Body of pancreas (tissue), 4 donors: ENCODE measurements around the gene FKBP10. TPM values are rescaled to one million over a fixed set of nuclear protein-coding genes. Genes with fewer than 3 reads are reported as not detected.

ENCODE experiments used
- ATAC-seq: fragments of 150-250 bp; one replicate; pipeline ENCODE4 v1.9.1; 2016
- DNase-seq, 4 donors: peaks; one replicate each; pipeline ENCODE4 v3.0.0-alpha.2; 2019
- H3K27ac ChIP-seq, 4 donors: fragments of 200-600 bp; sonication (generic); 1 replicate in 3 of 4; 2 replicates in 1 of 4; pipeline versions ENCODE4 v1.5.1 to v1.6.1; 2016 to 2019; ENCODE audit warnings: mild to moderate bottlenecking in 1 of 4, mixed read lengths in 1 of 4, moderate library complexity in 1 of 4
- H3K27me3 ChIP-seq, 2 donors: fragments of 200-600 bp; sonication (generic); one replicate each; pipeline ENCODE4 v1.6.0; 2016; ENCODE audit warnings: mild to moderate bottlenecking in 1 of 2
- H3K36me3 ChIP-seq, 2 donors: fragments of 200-600 bp; sonication (generic); replicated peaks in 1 of 2; 2 replicates each; pipeline ENCODE4 v1.5.1; 2016; ENCODE audit warnings: low read depth in 2 of 2; ENCODE audit not compliant: insufficient read depth in 1 of 2
- H3K4me1 ChIP-seq: fragments of 200-600 bp; sonication (generic); one replicate; pipeline ENCODE4 v1.6.0; 2016
- H3K4me3 ChIP-seq, 2 donors: fragments of 200-600 bp; sonication (generic); 1 replicate in 1 of 2; 2 replicates in 1 of 2; pipeline ENCODE4 v1.5.1; 2016 to 2019
- H3K9me3 ChIP-seq, 3 donors: fragments of 200-600 bp; sonication (generic); 1 replicate in 2 of 3; 2 replicates in 1 of 3; pipeline ENCODE4 v1.5.1; 2016
- CTCF ChIP-seq, 7 experiments: fragments of 450-650 bp in 4 of 7; fragments of 200-600 bp in 3 of 7; sonication (generic) in 3 of 7; IDR thresholded peaks; one replicate each; pipeline ENCODE4 v1.5.1; 2016 to 2019; ENCODE audit warnings: antibody characterized with exemption in 7 of 7
- POLR2A ChIP-seq, 3 donors: fragments of 450-650 bp; IDR thresholded peaks; one replicate each; pipeline ENCODE4 v1.6.1; 2016; ENCODE audit warnings: antibody characterized with exemption in 3 of 3, mild to moderate bottlenecking in 2 of 3
- whole genome bisulfite sequencing, 2 donors: methylation state at CpG; one replicate each; pipeline ENCODE4 v1.1.5; 2017; 5-methylcytosine and 5-hydroxymethylcytosine counted together
- intact Hi-C: fragments of 100-400 bp; cut with DNase I; formaldehyde crosslinking; loops from one replicate; pipeline ENCODE4 v1.15.1; 2023
- total RNA-seq, 2 donors: library from RNA; depleted of rRNA; stranded (reverse); fragments of >200 nt; gene quantifications; one replicate each; pipeline ENCODE4 v1.1.0, GENCODE V29; 2016

Gene FKBP10
- total RNA-seq, 2 donors from 2014 or later, result 22.3 to 33.6 TPM

GRCh38 chr17:41793784-41794539, 18.8 kb upstream of the FKBP10 start:
- H3K27me3 ChIP-seq, result no peaks in the 10 kb centered on the region
- intact Hi-C loops, result no loop called here
- WGBS, 2 donors, result 69 to 75% methylated on average over 14 of the region's 14 CpGs
- peak overlapping the region; percentile 52 to 85 (median 78) for H3K27ac ChIP-seq
- no peaks in the 10 kb centered on the region for H3K36me3 ChIP-seq
- ATAC-seq (peak; percentile 23), DNase-seq (no peak)
- H3K4me1 ChIP-seq, result peaks cover 20% of the 10 kb centered on the region
- H3K9me3 ChIP-seq, result no peaks in the 10 kb centered on the region
- TF ChIP-seq POLR2A (IDR thresholded peaks at IDR 0.05), result no peak
- no peak for TF ChIP-seq CTCF (IDR thresholded peaks at IDR 0.05)
- no peak overlapping the region for H3K4me3 ChIP-seq

GRCh38 chr17:41794540-41794975, 18.2 kb upstream of the FKBP10 start:
- H3K4me3 ChIP-seq, result no peak overlapping the region
- H3K27me3 ChIP-seq, result no peaks in the 10 kb centered on the region
- no peak for ATAC-seq
- no peaks in the 10 kb centered on the region for H3K36me3 ChIP-seq
- no peak for TF ChIP-seq POLR2A (IDR thresholded peaks at IDR 0.05)
- TF ChIP-seq CTCF (IDR thresholded peaks at IDR 0.05), result no peak
- peaks cover 20% of the 10 kb centered on the region for H3K4me1 ChIP-seq
- intact Hi-C loops, result no loop called here
- no peaks in the 10 kb centered on the region for H3K9me3 ChIP-seq
- DNase-seq, result no peak
- 95 to 97% methylated on average over 5 of the region's 5 CpGs for WGBS, 2 donors
- H3K27ac ChIP-seq, result peak overlapping the region in 3 of 4 donors; percentile 2 to 85 (median 79)

GRCh38 chr17:41796121-41796895, 16.5 kb upstream of the FKBP10 start:
- Histone ChIP-seq H3K4me3 (no peak overlapping the region), H3K36me3 (no peaks in the 10 kb centered on the region), H3K27me3 (no peaks in the 10 kb centered on the region), H3K4me1 (peaks cover 27% of the 10 kb centered on the region), H3K9me3 (no peaks in the 10 kb centered on the region), H3K27ac (no peak overlapping the region)
- ATAC-seq (no peak), DNase-seq (no peak)
- TF ChIP-seq CTCF (IDR thresholded peaks at IDR 0.05) (no peak), POLR2A (IDR thresholded peaks at IDR 0.05) (no peak)
- intact Hi-C loops, result no loop called here
- WGBS, 2 donors, result 83 to 84% methylated on average over 8 to 10 of the region's 10 CpGs

GRCh38 chr17:41797377-41797776, 15.4 kb upstream of the FKBP10 start:
- H3K36me3 ChIP-seq, result no peaks in the 10 kb centered on the region
- no peak overlapping the region for H3K4me3 ChIP-seq
- DNase-seq, result no peak
- TF ChIP-seq POLR2A (IDR thresholded peaks at IDR 0.05) (no peak), CTCF (IDR thresholded peaks at IDR 0.05) (no peak)
- H3K27me3 ChIP-seq, result no peaks in the 10 kb centered on the region
- 77 to 100% methylated on average over 3 of the region's 3 CpGs for WGBS, 2 donors
- intact Hi-C loops, result no loop called here
- peaks cover 28% of the 10 kb centered on the region for H3K4me1 ChIP-seq
- H3K9me3 ChIP-seq, result no peaks in the 10 kb centered on the region
- no peak for ATAC-seq
- H3K27ac ChIP-seq, result no peak overlapping the region
